Memory B cell (primary cell): ENCODE results near the gene DOCK1.

Experiments used
- ATAC-seq: fragments of 150-1000 bp; cut with Tn5 transposase; 2 replicates; pipeline ENCODE4 v1.10.0; 2021; ENCODE audit warnings: low read depth, mild to moderate bottlenecking, moderate library complexity
- DNase-seq, 2 donors: peaks; one replicate each; pipeline ENCODE4 v3.0.0; 2022; ENCODE audit warnings: low spot score in 2 of 2
- H3K27ac Mint-ChIP-seq: one replicate; pipeline ENCODE4 v1.8.0; 2022; ENCODE audit warnings: mild to moderate bottlenecking, moderate library complexity, mixed read lengths
- H3K27me3 Mint-ChIP-seq: one replicate; pipeline ENCODE4 v1.8.0; 2022; ENCODE audit warnings: mixed read lengths
- H3K36me3 Mint-ChIP-seq: one replicate; pipeline ENCODE4 v1.8.0; 2022; ENCODE audit warnings: mild to moderate bottlenecking, mixed read lengths
- H3K4me1 Mint-ChIP-seq: one replicate; pipeline ENCODE4 v1.8.0; 2022; ENCODE audit warnings: mixed read lengths
- H3K4me3 Mint-ChIP-seq: one replicate; pipeline ENCODE4 v1.8.0; 2022; ENCODE audit warnings: mild to moderate bottlenecking, moderate library complexity, mixed read lengths
- H3K9me3 Mint-ChIP-seq: one replicate; pipeline ENCODE4 v1.8.0; 2022; ENCODE audit warnings: mixed read lengths

DOCK1 gene

GRCh38 chr10:127162841-127163240 lies 257.6 kb downstream of the DOCK1 start:
- no peak for ATAC-seq
- DNase-seq, result no peak
- H3K4me1 Mint-ChIP-seq, result no peaks in the 10 kb centered on the region
- no peaks in the 10 kb centered on the region for H3K9me3 Mint-ChIP-seq
- no peaks in the 10 kb centered on the region for H3K36me3 Mint-ChIP-seq
- no peaks in the 10 kb centered on the region for H3K27me3 Mint-ChIP-seq
- H3K4me3 Mint-ChIP-seq, result no peak overlapping the region
- H3K27ac Mint-ChIP-seq, result no peak overlapping the region

- Mint-ChIP-seq H3K4me3 (no peak overlapping the region), H3K27ac (no peak overlapping the region), H3K36me3 (no peaks in the 10 kb centered on the region), H3K27me3 (no peaks in the 10 kb centered on the region), H3K4me1 (no peaks in the 10 kb centered on the region), H3K9me3 (no peaks in the 10 kb centered on the region)
- ATAC-seq (no peak), DNase-seq (no peak)
Observed at GRCh38 chr10:127168261-127168660, 263.0 kb downstream of the DOCK1 start.

- Mint-ChIP-seq H3K9me3 (peaks cover 2% of the 10 kb centered on the region), H3K36me3 (no peaks in the 10 kb centered on the region), H3K27ac (no peak overlapping the region), H3K27me3 (no peaks in the 10 kb centered on the region), H3K4me3 (no peak overlapping the region), H3K4me1 (no peaks in the 10 kb centered on the region)
- no peak for ATAC-seq
- DNase-seq, result no peak
Observed at GRCh38 chr10:127174866-127175265, 269.6 kb downstream of the DOCK1 start.

- ATAC-seq (no peak), DNase-seq (no peak)
- no peak overlapping the region for H3K27ac Mint-ChIP-seq
- no peaks in the 10 kb centered on the region for H3K4me1 Mint-ChIP-seq
- H3K9me3 Mint-ChIP-seq, result peaks cover 2% of the 10 kb centered on the region
- H3K36me3 Mint-ChIP-seq, result no peaks in the 10 kb centered on the region
- no peak overlapping the region for H3K4me3 Mint-ChIP-seq
- H3K27me3 Mint-ChIP-seq, result no peaks in the 10 kb centered on the region
Observed at GRCh38 chr10:127175357-127176110, 270.3 kb downstream of the DOCK1 start.

- no peak overlapping the region for H3K27ac Mint-ChIP-seq
- H3K9me3 Mint-ChIP-seq, result peaks cover 2% of the 10 kb centered on the region
Observed at GRCh38 chr10:127176649-127177048, 271.4 kb downstream of the DOCK1 start.

GRCh38 chr10:127179612-127180250 lies 274.5 kb downstream of the DOCK1 start:
- H3K27ac Mint-ChIP-seq, result no peak overlapping the region
- no peaks in the 10 kb centered on the region for H3K36me3 Mint-ChIP-seq
- no peaks in the 10 kb centered on the region for H3K4me1 Mint-ChIP-seq
- no peak overlapping the region for H3K4me3 Mint-ChIP-seq
- no peaks in the 10 kb centered on the region for H3K27me3 Mint-ChIP-seq
- ATAC-seq (no peak), DNase-seq (no peak)
- peaks cover under 1% of the 10 kb centered on the region for H3K9me3 Mint-ChIP-seq

More at GRCh38 chr10:127176649-127177048, 271.4 kb downstream of the DOCK1 start:
- DNase-seq, result no peak
- ATAC-seq, result no peak
- Mint-ChIP-seq H3K27me3 (no peaks in the 10 kb centered on the region), H3K4me1 (no peaks in the 10 kb centered on the region), H3K4me3 (no peak overlapping the region), H3K36me3 (no peaks in the 10 kb centered on the region)

- Mint-ChIP-seq H3K27ac (no peak overlapping the region), H3K27me3 (no peaks in the 10 kb centered on the region), H3K36me3 (no peaks in the 10 kb centered on the region), H3K9me3 (peaks cover 3% of the 10 kb centered on the region), H3K4me3 (no peak overlapping the region), H3K4me1 (no peaks in the 10 kb centered on the region)
- no peak for ATAC-seq
- DNase-seq, result no peak
Observed at GRCh38 chr10:127182161-127182560, 276.9 kb downstream of the DOCK1 start.

GRCh38 chr10:127184582-127184981 lies 279.4 kb downstream of the DOCK1 start:
- Mint-ChIP-seq H3K4me1 (no peaks in the 10 kb centered on the region), H3K27me3 (no peaks in the 10 kb centered on the region), H3K27ac (no peak overlapping the region), H3K36me3 (no peaks in the 10 kb centered on the region), H3K4me3 (no peak overlapping the region), H3K9me3 (peaks cover 5% of the 10 kb centered on the region)
- no peak for ATAC-seq
- DNase-seq, result no peak

GRCh38 chr10:127186813-127187212 lies 281.6 kb downstream of the DOCK1 start:
- Mint-ChIP-seq H3K36me3 (no peaks in the 10 kb centered on the region), H3K9me3 (peaks cover 5% of the 10 kb centered on the region), H3K27ac (no peak overlapping the region), H3K27me3 (no peaks in the 10 kb centered on the region), H3K4me3 (no peak overlapping the region), H3K4me1 (no peaks in the 10 kb centered on the region)
- ATAC-seq, result no peak
- DNase-seq, result no peak

- H3K27ac Mint-ChIP-seq, result no peak overlapping the region
- H3K27me3 Mint-ChIP-seq, result no peaks in the 10 kb centered on the region
- DNase-seq (no peak), ATAC-seq (no peak)
- peaks cover 5% of the 10 kb centered on the region for H3K9me3 Mint-ChIP-seq
- no peaks in the 10 kb centered on the region for H3K4me1 Mint-ChIP-seq
- H3K4me3 Mint-ChIP-seq, result no peak overlapping the region
- no peaks in the 10 kb centered on the region for H3K36me3 Mint-ChIP-seq
Observed at GRCh38 chr10:127189226-127189625, 284.0 kb downstream of the DOCK1 start.

- Mint-ChIP-seq H3K4me3 (no peak overlapping the region), H3K4me1 (no peaks in the 10 kb centered on the region), H3K27me3 (peaks cover 4% of the 10 kb centered on the region), H3K9me3 (peaks cover 5% of the 10 kb centered on the region), H3K36me3 (no peaks in the 10 kb centered on the region), H3K27ac (no peak overlapping the region)
- ATAC-seq (no peak), DNase-seq (no peak)
Observed at GRCh38 chr10:127190427-127190826, 285.2 kb downstream of the DOCK1 start.

GRCh38 chr10:127193125-127193524 lies 287.9 kb downstream of the DOCK1 start:
- H3K36me3 Mint-ChIP-seq, result no peaks in the 10 kb centered on the region
- no peak overlapping the region for H3K27ac Mint-ChIP-seq
- H3K27me3 Mint-ChIP-seq, result peaks cover 4% of the 10 kb centered on the region
- no peaks in the 10 kb centered on the region for H3K9me3 Mint-ChIP-seq
- no peaks in the 10 kb centered on the region for H3K4me1 Mint-ChIP-seq
- H3K4me3 Mint-ChIP-seq, result no peak overlapping the region
- DNase-seq, result no peak
- no peak for ATAC-seq

- Mint-ChIP-seq H3K9me3 (no peaks in the 10 kb centered on the region), H3K36me3 (no peaks in the 10 kb centered on the region), H3K4me3 (no peak overlapping the region), H3K27me3 (peaks cover 4% of the 10 kb centered on the region), H3K4me1 (no peaks in the 10 kb centered on the region), H3K27ac (no peak overlapping the region)
- DNase-seq (no peak), ATAC-seq (no peak)
Observed at GRCh38 chr10:127194111-127194510, 288.9 kb downstream of the DOCK1 start.

GRCh38 chr10:127194599-127194998 lies 289.4 kb downstream of the DOCK1 start:
- no peaks in the 10 kb centered on the region for H3K9me3 Mint-ChIP-seq
- H3K36me3 Mint-ChIP-seq, result no peaks in the 10 kb centered on the region
- no peak overlapping the region for H3K27ac Mint-ChIP-seq
- DNase-seq (no peak), ATAC-seq (no peak)
- H3K4me3 Mint-ChIP-seq, result no peak overlapping the region
- H3K27me3 Mint-ChIP-seq, result peaks cover 4% of the 10 kb centered on the region
- no peaks in the 10 kb centered on the region for H3K4me1 Mint-ChIP-seq

GRCh38 chr10:127195041-127195506 lies 289.8 kb downstream of the DOCK1 start:
- Mint-ChIP-seq H3K27me3 (peaks cover 4% of the 10 kb centered on the region), H3K4me3 (no peak overlapping the region), H3K9me3 (no peaks in the 10 kb centered on the region), H3K27ac (no peak overlapping the region), H3K4me1 (no peaks in the 10 kb centered on the region), H3K36me3 (no peaks in the 10 kb centered on the region)
- DNase-seq, result no peak
- ATAC-seq, result no peak
